GM10248 (cell line): ENCODE data around the gene COL7A1.

ENCODE experiments used
- CTCF ChIA-PET: fragments of 300-600 bp; sonication (Branson Sonifier 250); formaldehyde crosslinking; extraction: SDS; loops from one replicate; lab custom pipeline; 2021; ENCODE audit warnings: antibody characterized with exemption; lab: Yijun Ruan, JAX
- POLR2A ChIA-PET: fragments of 350-650 bp; sonication (Branson Sonifier 250); formaldehyde crosslinking; extraction: SDS; loops from one replicate; lab custom pipeline; 2020; ENCODE audit warnings: antibody characterized with exemption; lab: Yijun Ruan, JAX
- DNase-seq: peaks from one replicate; pipeline ENCODE4 v3.0.0; 2012; ENCODE audit errors: extremely low spot score
- TF ChIP-seq, protein P1 (sequence below): IDR thresholded peaks from 2 replicates; pipeline ENCODE4 v1.5.1; 2012; ENCODE audit warnings: mild to moderate bottlenecking, low read depth; ENCODE audit errors: extremely low read depth, missing control alignments, control extremely low read depth

The COL7A1 gene

DNA sequence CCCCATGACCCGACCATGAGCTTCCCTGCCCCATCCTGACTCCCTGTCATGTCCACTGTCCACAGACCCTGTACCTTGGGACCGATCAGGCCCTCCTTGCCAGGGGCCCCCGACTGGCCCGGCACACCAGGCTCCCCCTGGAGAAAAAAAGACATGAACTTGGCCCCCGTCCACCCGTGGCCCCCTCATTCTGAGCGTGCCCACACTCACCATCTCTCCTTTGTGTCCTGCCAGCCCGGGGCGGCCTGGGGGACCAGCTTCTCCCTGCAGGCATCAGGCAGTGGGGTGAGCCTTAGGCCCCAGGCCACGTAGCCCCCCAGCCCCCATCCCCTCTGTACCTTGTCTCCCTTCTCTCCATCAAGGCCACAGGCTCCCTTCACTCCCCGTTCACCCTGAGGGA is 27.6 kb downstream of the COL7A1 start:
- CTCF ChIA-PET, result interaction anchor here (1.8 kb wide), 2 partner anchors 9 to 131 kb away, joined by 8 to 11 read pairs; no protein-coding TSS in a partner anchor
- no peak for DNase-seq
- TF ChIP-seq, protein P1, sequence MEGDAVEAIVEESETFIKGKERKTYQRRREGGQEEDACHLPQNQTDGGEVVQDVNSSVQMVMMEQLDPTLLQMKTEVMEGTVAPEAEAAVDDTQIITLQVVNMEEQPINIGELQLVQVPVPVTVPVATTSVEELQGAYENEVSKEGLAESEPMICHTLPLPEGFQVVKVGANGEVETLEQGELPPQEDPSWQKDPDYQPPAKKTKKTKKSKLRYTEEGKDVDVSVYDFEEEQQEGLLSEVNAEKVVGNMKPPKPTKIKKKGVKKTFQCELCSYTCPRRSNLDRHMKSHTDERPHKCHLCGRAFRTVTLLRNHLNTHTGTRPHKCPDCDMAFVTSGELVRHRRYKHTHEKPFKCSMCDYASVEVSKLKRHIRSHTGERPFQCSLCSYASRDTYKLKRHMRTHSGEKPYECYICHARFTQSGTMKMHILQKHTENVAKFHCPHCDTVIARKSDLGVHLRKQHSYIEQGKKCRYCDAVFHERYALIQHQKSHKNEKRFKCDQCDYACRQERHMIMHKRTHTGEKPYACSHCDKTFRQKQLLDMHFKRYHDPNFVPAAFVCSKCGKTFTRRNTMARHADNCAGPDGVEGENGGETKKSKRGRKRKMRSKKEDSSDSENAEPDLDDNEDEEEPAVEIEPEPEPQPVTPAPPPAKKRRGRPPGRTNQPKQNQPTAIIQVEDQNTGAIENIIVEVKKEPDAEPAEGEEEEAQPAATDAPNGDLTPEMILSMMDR, result no peak
- POLR2A ChIA-PET, result no interaction called here

GRCh38 chr3:48567090-48567489 is 28.0 kb downstream of the COL7A1 start:
- POLR2A ChIA-PET, result no interaction called here
- no peak for DNase-seq
- CTCF ChIA-PET, result interaction anchor here (1.0 to 1.8 kb wide), 3 partner anchors 9 to 131 kb away, joined by 3 to 11 read pairs (median 8); partner anchors contain the start of gene SLC26A6
- TF ChIP-seq, protein P1, result no peak

DNA sequence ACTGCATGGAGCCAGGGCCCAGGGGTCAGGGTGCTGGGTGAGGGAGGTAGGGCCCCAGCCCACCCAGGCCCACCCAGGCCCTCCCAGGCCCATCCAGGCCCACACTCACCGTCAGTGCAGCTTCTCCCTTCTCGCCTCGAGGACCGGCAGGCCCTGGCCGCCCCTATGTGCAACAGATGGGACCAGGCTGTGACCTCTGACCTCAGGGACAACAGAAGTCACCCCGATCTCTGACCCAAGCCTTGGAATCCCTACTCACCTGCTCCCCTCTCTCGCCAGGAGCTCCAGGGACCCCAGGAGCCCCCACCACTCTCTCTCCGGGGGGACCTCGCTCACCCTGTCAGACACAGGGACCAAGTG is 28.7 kb downstream of the COL7A1 start:
- TF ChIP-seq, protein P1, result no peak
- no peak for DNase-seq
- CTCF ChIA-PET, result interaction anchor here (1.0 to 1.8 kb wide), 3 partner anchors 8 to 130 kb away, joined by 3 to 11 read pairs (median 8); partner anchors contain the start of gene SLC26A6
- POLR2A ChIA-PET, result no interaction called here

GRCh38 chr3:48565591-48566400 is 29.3 kb downstream of the COL7A1 start:
- ChIA-PET POLR2A (no interaction called here), CTCF (interaction anchor here (1.0 to 1.8 kb wide), 3 partner anchors 8 to 130 kb away, joined by 3 to 11 read pairs (median 8); partner anchors contain the start of gene SLC26A6)
- DNase-seq, result no peak
- TF ChIP-seq, protein P1, result no peak

- no peak for DNase-seq
- ChIA-PET POLR2A (no interaction called here), CTCF (no interaction called here)
- TF ChIP-seq, protein P1, result no peak
These were observed 29.9 kb downstream of the COL7A1 start for GRCh38 chr3:48565186-48565585.

GRCh38 chr3:48564667-48565066 is 30.5 kb downstream of the COL7A1 start:
- POLR2A ChIA-PET, result no interaction called here
- CTCF ChIA-PET, result no interaction called here
- DNase-seq, result no peak
- TF ChIP-seq, protein P1, result no peak
